GM12873 (cell line): ENCODE measurements around the gene UBB.

Experiments used
- CTCF ChIP-seq: IDR thresholded peaks from 2 replicates; pipeline ENCODE4 v1.5.1; 2012; ENCODE audit warnings: low read depth, mild to moderate bottlenecking, moderate library complexity, low read length, control low read depth; ENCODE audit not compliant: insufficient read depth; ENCODE audit errors: missing control alignments

Gene UBB

GRCh38 chr17:16377941-16378341, 3.0 kb upstream of the UBB start:
- no peak for TF ChIP-seq CTCF

- TF ChIP-seq CTCF: no peak
Measured at GRCh38 chr17:16378636-16379282, 2.1 kb upstream of the UBB start.

GRCh38 chr17:16379654-16380053, 1.2 kb upstream of the UBB start:
- TF ChIP-seq CTCF: no peak

GRCh38 chr17:16381496-16381820, 567 bp downstream of the UBB start:
- TF ChIP-seq CTCF: no peak

- no peak for TF ChIP-seq CTCF
Measured at GRCh38 chr17:16383216-16383615, 2.3 kb downstream of the UBB start.

GRCh38 chr17:16383772-16384287, 2.9 kb downstream of the UBB start:
- no peak for TF ChIP-seq CTCF

GRCh38 chr17:16384557-16384956, 3.7 kb downstream of the UBB start:
- no peak for TF ChIP-seq CTCF
